SJCRH30 (cell line): Measurements from ENCODE around the gene MAML2. TPM values are rescaled to one million over a fixed set of nuclear protein-coding genes. Genes with fewer than 3 reads are reported as not detected.

ENCODE experiments used
- DNase-seq, 2 experiments: peaks; one replicate each; pipeline ENCODE4 v3.0.0-alpha.2; 2015 to 2020
- H3K27ac ChIP-seq: fragments of 250-450 bp; sonication (Bioruptor Pico); 2 replicates; pipeline ENCODE4 v1.5.1; 2020; ENCODE audit warnings: mild to moderate bottlenecking, moderate library complexity
- H3K27me3 ChIP-seq: fragments of 250-450 bp; sonication (Bioruptor Pico); 2 replicates; pipeline ENCODE4 v1.5.1; 2020; ENCODE audit warnings: mild to moderate bottlenecking, moderate library complexity
- H3K36me3 ChIP-seq: fragments of 250-450 bp; sonication (Bioruptor Pico); 2 replicates; pipeline ENCODE4 v1.5.1; 2020; ENCODE audit warnings: mild to moderate bottlenecking, moderate library complexity
- H3K4me1 ChIP-seq: fragments of 250-450 bp; sonication (Bioruptor Pico); 2 replicates; pipeline ENCODE4 v1.5.1; 2020; ENCODE audit warnings: mild to moderate bottlenecking, moderate library complexity
- H3K4me3 ChIP-seq: fragments of 250-450 bp; sonication (Bioruptor Pico); 2 replicates; pipeline ENCODE4 v1.5.1; 2020; ENCODE audit warnings: mild to moderate bottlenecking, moderate library complexity
- H3K9me3 ChIP-seq: fragments of 250-450 bp; sonication (Bioruptor Pico); replicated peaks from 2 replicates; pipeline ENCODE4 v1.5.1; 2020; ENCODE audit warnings: mild to moderate bottlenecking, moderate library complexity
- total RNA-seq: library from RNA; depleted of rRNA; stranded (reverse); fragments of >200 nt; shearing (Covaris generic); gene quantifications from 2 replicates; pipeline ENCODE4 v1.2.3, GENCODE V29; 2014

Gene MAML2
- total RNA-seq, 1 experiment from 2014 or later, result 2.1 TPM

DNA sequence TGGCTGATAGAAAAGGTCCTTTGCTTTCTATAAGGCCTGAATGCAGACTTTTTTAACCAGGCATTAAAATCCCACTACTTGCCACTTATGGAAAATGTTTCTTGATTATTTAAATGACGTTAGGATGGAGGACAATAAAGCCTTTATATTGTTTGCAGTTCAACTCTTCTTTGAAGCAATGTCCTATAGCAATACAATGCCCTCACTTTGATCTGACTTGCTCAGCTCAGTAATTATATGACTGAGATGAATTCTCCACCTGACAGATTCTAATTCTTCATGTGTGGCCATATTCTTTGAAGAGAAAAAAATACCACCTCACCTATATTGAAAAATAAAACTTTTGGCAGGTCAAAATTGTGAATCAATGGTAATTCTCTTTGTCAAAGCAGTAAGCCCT is 237.1 kb downstream of the MAML2 start:
- no peak for DNase-seq
- no peak overlapping the region for H3K4me3 ChIP-seq
- H3K4me1 ChIP-seq, result peaks cover 22% of the 10 kb centered on the region
- no peaks in the 10 kb centered on the region for H3K36me3 ChIP-seq
- no peaks in the 10 kb centered on the region for H3K9me3 ChIP-seq
- no peaks in the 10 kb centered on the region for H3K27me3 ChIP-seq
- no peak overlapping the region for H3K27ac ChIP-seq

DNA sequence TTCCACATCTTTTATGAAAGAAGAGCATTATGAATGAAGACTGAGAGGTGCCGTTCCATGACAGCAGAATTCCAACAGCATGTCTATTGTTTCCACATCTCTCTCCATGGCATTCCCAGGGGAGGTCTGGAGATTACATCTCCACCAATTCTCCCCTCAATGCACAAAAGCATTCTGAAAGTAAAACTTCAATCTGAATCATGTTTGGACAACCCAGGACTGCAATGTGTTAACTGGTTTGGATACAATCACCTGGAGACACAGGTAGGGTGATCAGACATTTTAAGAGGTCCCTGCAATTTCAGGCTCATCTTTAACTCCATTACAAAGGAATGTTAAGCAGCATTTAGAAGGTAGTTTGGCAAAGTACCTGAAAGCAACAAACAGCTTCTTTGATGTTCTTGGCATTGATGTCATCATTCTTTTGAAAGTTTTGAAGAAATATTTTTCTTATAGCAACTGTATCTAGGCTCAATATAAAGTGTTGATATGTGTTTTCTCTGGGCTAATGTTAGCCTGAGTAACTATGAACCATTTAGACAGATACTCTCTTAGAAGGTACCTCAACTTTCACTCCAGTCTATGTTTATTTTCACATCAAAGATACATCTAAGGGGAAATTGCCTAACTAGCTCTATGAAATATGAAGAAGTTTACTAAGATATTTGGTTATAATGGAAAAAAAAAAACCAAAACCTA is 237.6 kb downstream of the MAML2 start:
- no peak overlapping the region for H3K27ac ChIP-seq
- peak; percentile 50 to 65 for DNase-seq
- H3K27me3 ChIP-seq, result no peaks in the 10 kb centered on the region
- peaks cover 22% of the 10 kb centered on the region for H3K4me1 ChIP-seq
- H3K4me3 ChIP-seq, result no peak overlapping the region
- H3K36me3 ChIP-seq, result no peaks in the 10 kb centered on the region
- no peaks in the 10 kb centered on the region for H3K9me3 ChIP-seq

DNA sequence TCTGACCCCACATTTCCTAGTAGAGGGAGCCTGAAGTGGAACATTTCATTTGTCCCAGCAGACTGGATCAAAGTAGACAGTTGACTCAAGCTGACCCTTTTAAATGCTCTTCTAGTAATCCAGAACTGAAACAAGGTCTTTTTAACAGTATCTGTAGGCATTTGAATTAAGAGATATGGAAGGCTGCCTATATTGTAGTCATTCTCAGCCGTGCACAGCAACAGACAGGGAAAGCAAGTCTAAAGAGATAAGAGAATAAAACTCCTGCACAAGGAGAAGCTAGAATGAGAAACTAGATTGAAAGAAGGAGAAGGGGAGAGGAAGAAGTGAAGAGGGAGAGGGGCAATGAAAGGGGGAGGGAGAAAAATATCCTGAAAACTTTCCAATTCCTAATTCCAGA is 238.5 kb downstream of the MAML2 start:
- Histone ChIP-seq H3K4me3 (no peak overlapping the region), H3K4me1 (peaks cover 22% of the 10 kb centered on the region), H3K27ac (no peak overlapping the region), H3K9me3 (no peaks in the 10 kb centered on the region), H3K27me3 (no peaks in the 10 kb centered on the region), H3K36me3 (no peaks in the 10 kb centered on the region)
- DNase-seq, result no peak

DNA sequence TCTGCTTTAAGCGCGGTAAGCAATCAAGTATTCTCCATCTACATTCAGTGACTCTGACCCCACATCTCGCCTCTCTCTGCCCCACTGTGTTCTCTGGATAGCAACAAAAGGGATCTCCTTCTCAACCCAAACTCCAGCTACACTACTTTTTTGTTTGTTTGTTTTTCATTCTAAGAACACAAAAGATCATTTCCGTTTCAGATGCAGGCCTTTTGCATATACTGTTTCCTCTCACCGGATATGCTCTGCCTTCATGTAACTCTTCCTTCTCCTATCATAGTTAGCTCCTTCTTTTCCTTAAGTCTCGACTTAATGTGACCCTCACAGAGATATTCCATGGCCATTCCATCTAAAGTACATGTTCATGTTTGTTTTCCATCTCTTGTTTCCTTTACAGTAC is 239.3 kb downstream of the MAML2 start:
- Histone ChIP-seq H3K4me1 (peaks cover 22% of the 10 kb centered on the region), H3K27ac (no peak overlapping the region), H3K27me3 (no peaks in the 10 kb centered on the region), H3K4me3 (no peak overlapping the region), H3K9me3 (no peaks in the 10 kb centered on the region), H3K36me3 (no peaks in the 10 kb centered on the region)
- DNase-seq, result no peak

DNA sequence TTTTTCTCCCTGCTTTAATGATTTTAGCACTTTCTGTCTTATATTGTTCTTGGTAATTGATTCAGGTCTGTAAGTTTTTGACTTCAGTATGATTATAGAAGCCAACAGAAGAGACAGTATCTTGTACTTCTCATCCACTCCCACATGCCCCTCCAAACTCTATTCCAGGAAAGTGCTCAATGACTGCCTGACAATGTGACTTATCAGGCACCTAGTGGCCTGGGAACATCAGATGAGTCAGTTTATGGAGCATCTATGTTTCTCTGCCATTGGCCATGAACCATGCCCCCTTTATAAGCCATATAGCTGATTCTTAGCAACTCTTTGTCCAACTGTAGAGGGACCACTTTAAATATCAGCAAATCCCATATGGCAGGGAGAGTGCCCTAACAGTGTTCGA is 239.9 kb downstream of the MAML2 start:
- no peak overlapping the region; the same call in 1 of the 2 replicates for H3K27ac ChIP-seq
- no peaks in the 10 kb centered on the region for H3K9me3 ChIP-seq
- no peak for DNase-seq
- no peaks in the 10 kb centered on the region for H3K27me3 ChIP-seq
- H3K4me3 ChIP-seq, result no peak overlapping the region
- no peaks in the 10 kb centered on the region for H3K36me3 ChIP-seq
- peaks cover 22% of the 10 kb centered on the region for H3K4me1 ChIP-seq

DNA sequence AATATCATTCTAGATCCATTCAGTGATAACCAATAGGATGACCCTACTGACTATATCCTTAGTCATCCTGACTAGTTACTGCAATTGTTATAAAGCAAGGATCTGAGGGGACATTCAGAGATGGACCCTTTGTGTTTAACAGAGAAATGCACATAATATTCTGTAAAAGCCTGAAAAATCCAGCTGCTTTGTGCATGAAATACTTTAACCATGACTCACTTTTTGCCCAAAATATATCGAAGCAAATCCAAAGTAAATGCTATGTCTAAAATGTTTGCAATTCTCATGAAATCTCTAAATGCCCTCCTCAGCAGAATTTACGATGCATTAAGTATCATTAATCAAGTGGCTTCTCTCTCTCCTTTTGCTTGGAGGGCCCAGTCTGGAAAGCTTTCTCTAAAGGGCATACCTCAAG is 240.3 kb downstream of the MAML2 start:
- Histone ChIP-seq H3K27ac (peak overlapping the region; percentile 37; the same call in 1 of the 2 replicates), H3K27me3 (no peaks in the 10 kb centered on the region), H3K36me3 (no peaks in the 10 kb centered on the region), H3K9me3 (no peaks in the 10 kb centered on the region), H3K4me1 (peaks cover 22% of the 10 kb centered on the region), H3K4me3 (no peak overlapping the region)
- no peak for DNase-seq

DNA sequence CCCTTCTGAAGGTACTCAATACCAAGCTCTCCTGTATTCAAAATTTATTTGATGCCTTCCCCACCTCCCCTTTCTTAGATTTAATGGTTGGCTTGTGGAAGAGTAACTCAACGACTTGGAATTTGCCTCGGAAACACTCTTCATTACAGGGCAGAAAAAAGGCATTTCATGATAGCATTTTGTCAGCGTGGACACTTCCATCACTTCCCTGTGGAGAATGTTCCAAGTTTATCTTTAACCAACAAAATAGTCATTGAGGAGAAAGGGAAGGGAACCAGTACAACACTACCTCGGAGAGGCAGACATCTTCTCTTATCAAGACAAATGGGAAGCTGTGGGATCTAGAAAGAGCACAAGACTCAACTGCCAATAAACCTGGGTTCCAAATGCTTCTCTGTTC is 241.8 kb downstream of the MAML2 start:
- Histone ChIP-seq H3K27ac (no peak overlapping the region), H3K9me3 (no peaks in the 10 kb centered on the region), H3K4me3 (no peak overlapping the region), H3K36me3 (no peaks in the 10 kb centered on the region), H3K4me1 (peaks cover 22% of the 10 kb centered on the region), H3K27me3 (no peaks in the 10 kb centered on the region)
- DNase-seq, result no peak

DNA sequence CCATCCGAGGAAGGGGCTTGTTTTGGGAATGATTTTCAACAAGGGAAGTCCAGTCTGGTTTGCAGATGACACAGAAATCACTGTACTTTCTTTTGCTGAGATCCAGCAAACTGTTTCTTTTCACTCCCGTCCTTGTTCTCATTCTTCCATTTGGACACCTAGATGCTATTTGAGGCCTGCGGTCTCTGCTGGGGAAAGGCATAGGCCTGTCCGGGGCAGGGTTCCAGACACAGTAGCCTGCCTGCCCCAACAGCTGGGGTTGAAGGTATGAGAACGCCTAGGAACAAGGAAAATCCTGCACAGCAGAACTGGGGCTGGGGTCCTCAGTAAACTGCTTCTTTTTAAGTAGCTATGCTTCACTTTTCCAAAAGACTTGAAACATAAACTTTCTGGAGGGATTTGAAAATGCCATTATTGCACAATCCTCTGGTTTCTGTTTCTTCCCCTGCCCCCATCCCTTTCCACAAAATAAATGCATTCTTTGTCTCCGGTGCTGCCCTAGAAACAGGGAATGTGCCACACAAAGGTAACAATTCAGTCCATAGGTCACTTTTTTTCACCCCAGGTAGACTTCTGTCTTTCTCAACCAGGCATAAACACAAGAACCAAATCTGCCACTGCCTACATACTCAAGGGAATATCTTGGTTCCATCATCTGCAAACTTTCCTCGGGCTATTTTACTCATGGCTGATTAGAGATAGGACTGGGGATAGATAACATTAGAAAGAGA is 244.3 kb downstream of the MAML2 start:
- no peaks in the 10 kb centered on the region for H3K36me3 ChIP-seq
- DNase-seq, result no peak
- H3K27ac ChIP-seq, result no peak overlapping the region
- H3K9me3 ChIP-seq, result no peaks in the 10 kb centered on the region
- peaks cover 12% of the 10 kb centered on the region for H3K4me1 ChIP-seq
- H3K27me3 ChIP-seq, result no peaks in the 10 kb centered on the region
- H3K4me3 ChIP-seq, result no peak overlapping the region

DNA sequence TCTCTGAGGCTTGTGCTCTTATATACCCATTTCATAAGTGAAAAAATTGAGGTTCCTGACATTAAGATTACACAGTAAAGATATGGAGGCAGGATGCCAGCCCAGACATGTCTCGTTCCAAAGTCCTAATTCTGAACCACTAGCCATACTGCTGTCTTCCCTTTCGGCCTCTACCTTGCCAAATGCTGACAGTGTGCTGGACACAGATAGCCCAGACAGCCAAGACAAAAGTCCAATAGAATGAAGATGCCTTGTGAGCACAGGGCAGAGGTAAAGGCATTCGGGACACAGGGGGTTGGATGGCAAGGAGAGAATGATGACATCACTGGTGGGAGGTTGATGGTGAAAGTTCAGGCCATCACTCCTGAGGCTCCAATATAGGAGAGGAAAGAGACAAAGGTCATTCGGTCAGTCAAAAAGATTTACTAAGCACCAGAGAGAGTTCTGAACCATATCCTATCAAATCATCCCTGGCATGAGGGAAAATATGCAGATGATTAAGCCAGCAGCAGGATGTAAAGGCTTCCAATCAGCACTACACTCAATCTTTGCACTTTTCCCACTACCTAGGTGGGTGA is 245.1 kb downstream of the MAML2 start:
- Histone ChIP-seq H3K27ac (no peak overlapping the region), H3K4me1 (peaks cover 9% of the 10 kb centered on the region), H3K4me3 (no peak overlapping the region), H3K9me3 (no peaks in the 10 kb centered on the region), H3K36me3 (no peaks in the 10 kb centered on the region), H3K27me3 (no peaks in the 10 kb centered on the region)
- no peak for DNase-seq

DNA sequence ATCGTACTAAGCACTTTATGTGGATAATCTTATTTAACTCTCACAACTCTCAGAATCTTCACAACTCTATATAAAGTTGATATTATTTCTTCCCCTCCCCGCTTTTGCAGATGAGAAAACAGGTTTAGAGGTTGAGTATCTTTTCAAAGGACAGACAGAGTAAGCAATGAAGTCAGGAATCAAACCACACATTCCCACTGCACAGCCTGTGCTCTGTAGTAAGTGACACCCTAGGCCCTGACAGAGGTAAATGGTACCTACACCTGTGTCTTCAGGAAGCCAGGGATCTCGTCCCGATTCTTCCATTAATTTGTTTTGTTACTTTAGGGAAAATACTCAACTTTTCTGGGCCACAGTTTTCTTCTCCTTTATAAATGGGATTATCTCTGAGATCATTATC is 246.6 kb downstream of the MAML2 start:
- DNase-seq, result no peak
- no peaks in the 10 kb centered on the region for H3K36me3 ChIP-seq
- H3K4me3 ChIP-seq, result no peak overlapping the region
- H3K27ac ChIP-seq, result no peak overlapping the region
- no peaks in the 10 kb centered on the region; the same call in 1 of the 2 replicates for H3K4me1 ChIP-seq
- no peaks in the 10 kb centered on the region for H3K27me3 ChIP-seq
- H3K9me3 ChIP-seq, result no peaks in the 10 kb centered on the region

DNA sequence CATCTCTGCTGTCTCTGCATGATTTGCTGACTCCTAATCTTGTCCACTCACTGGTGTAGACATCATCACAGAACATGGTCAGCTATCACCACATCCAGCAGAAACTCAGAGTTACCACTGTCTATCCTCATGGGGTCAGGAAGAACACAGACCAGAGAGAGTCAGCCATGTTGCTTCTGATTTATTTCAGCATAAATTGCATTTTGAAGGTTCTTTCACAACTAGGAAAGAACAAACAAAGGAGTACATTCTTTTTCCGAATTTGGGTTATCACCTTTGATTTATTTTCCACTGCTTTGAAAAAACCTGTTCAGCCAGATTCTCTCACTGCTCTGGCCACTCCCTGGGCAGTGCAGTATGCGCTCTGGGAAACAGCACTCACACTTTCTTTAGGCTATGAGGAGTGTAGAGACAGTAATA is 247.1 kb downstream of the MAML2 start:
- H3K27me3 ChIP-seq, result no peaks in the 10 kb centered on the region
- peaks cover 2% of the 10 kb centered on the region; the same call in 1 of the 2 replicates for H3K4me1 ChIP-seq
- H3K4me3 ChIP-seq, result no peak overlapping the region
- H3K9me3 ChIP-seq, result no peaks in the 10 kb centered on the region
- no peak overlapping the region for H3K27ac ChIP-seq
- no peaks in the 10 kb centered on the region for H3K36me3 ChIP-seq
- no peak for DNase-seq

DNA sequence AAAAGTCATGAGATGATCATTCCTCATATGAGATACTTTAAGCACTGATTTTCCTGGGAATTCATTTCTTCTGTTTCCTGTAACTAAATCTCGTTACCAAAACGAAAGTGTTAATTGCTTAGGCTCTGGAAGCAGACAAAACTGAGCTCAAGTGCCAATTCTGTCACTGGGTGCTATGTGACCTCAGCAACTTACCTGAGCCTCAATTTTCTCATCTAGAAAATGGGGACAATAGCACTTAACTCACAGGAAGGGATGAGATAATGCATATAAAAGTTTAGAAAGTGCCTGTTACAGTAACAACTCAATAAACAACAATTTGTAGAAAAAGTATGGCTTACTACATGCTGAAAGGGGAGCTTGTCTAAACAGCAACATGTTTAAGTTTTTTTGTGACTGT is 248.8 kb downstream of the MAML2 start:
- H3K4me3 ChIP-seq, result no peak overlapping the region
- H3K9me3 ChIP-seq, result no peaks in the 10 kb centered on the region
- H3K36me3 ChIP-seq, result no peaks in the 10 kb centered on the region
- DNase-seq, result no peak
- H3K27ac ChIP-seq, result no peak overlapping the region
- peaks cover 8% of the 10 kb centered on the region for H3K4me1 ChIP-seq
- H3K27me3 ChIP-seq, result no peaks in the 10 kb centered on the region

DNA sequence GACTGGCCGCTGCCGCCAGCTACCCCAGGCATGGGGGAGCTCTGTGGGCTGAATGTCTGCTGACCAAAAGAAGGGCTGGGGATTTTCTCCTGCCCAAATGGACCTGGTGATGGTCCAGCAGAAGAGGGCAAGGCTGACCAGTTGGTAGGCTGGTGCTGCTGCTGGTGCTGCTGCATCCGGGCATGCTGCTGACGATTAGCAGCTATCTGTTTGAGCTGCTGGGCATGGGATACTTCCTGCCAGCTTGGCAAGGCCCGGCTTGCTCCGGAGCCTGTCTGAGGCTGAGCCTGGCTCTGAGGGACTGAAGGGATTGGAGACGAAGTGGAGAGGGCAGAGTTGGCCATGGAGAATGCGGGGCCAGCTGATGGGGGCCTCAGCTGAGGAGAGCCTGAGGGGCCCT is 250.5 kb downstream of the MAML2 start:
- no peak for DNase-seq

DNA sequence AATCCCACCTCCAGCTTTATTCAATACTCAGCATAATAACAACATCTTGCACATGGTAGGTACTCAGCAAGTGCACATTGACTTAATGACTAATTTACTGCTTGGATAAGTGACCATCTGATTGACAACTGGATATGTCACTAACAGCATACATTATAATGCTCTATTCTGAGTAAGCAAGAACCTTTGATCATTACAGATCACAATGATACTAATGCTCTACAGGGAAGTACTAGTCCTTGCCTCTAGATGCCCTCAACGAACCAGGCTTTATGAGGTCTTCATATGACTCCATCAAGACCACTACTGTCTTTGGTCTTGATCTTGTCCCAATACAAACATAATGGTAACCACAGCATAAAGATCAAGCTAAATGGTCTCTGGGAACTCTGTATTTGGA is 251.5 kb downstream of the MAML2 start:
- Histone ChIP-seq H3K27me3 (no peaks in the 10 kb centered on the region), H3K36me3 (no peaks in the 10 kb centered on the region), H3K9me3 (no peaks in the 10 kb centered on the region), H3K4me1 (peaks cover 8% of the 10 kb centered on the region), H3K27ac (no peak overlapping the region), H3K4me3 (no peak overlapping the region)
- DNase-seq, result no peak

More for the DNA sequence above, 250.5 kb downstream of the MAML2 start:
- no peaks in the 10 kb centered on the region for H3K9me3 ChIP-seq
- peaks cover 8% of the 10 kb centered on the region for H3K4me1 ChIP-seq
- H3K27ac ChIP-seq, result no peak overlapping the region
- no peak overlapping the region for H3K4me3 ChIP-seq
- no peaks in the 10 kb centered on the region for H3K36me3 ChIP-seq
- no peaks in the 10 kb centered on the region for H3K27me3 ChIP-seq

DNA sequence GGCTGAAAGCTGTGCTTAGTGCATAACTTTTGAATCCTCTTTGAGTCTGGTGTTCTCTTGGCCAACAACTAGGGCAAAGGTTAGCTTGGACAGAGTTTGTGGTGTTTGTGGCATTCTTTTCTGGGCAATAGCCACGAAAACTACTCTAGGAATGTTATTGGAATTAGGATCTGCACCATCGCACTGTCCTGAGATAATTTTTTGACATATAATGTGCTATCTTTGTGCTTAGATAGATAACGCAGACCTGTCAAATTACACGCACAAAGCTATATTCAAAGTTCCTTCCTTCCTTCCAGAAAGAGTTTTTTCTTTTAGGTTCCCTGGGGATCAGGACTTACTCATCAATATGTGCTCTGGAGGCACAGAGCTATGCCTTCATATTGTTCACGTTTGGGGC is 252.3 kb downstream of the MAML2 start:
- Histone ChIP-seq H3K4me3 (no peak overlapping the region), H3K27me3 (no peaks in the 10 kb centered on the region)
- peak in 1 of 2 experiments; percentile 9 for DNase-seq

More for the DNA sequence above, 252.3 kb downstream of the MAML2 start:
- Histone ChIP-seq H3K36me3 (no peaks in the 10 kb centered on the region), H3K9me3 (no peaks in the 10 kb centered on the region), H3K27ac (no peak overlapping the region), H3K4me1 (peaks cover 8% of the 10 kb centered on the region)
